Measurements from ENCODE around the gene CYTH3. TPM values are rescaled to one million over a fixed set of nuclear protein-coding genes. Genes with fewer than 3 reads are reported as not detected.
A peak's percentile ranks its signal among the peaks of the same experiment; 100 is the strongest.

Gene CYTH3
- total and polyA plus RNA-seq, 2 donors (not counting 3 experiments of a cell fraction or from before 2014, with no cell fraction given): 8.6 to 11.2 TPM

GRCh38 chr7:6251653-6252052 lies 20.8 kb downstream of the CYTH3 start:
- H3K27me3 ChIP-seq (ENCODE audit: control insufficient read depth in 2 of 2, insufficient read depth in 2 of 2, low read length in 2 of 2): no peaks in the 10 kb centered on the region
- dilution Hi-C loops (cut with MboI; ENCODE audit: extremely low pct_ligation_motif_present, low sequenced_read_pairs) (no loop called here), intact Hi-C loops (cut with micrococcal nuclease) (loop anchor here (1.0 to 5.0 kb wide), 4 partner anchors 21 to 91 kb away; partner anchors contain the start of gene CYTH3)
- H3K9me1 ChIP-seq (replicated peaks; ENCODE audit: control insufficient read depth, extremely low read depth, insufficient read depth, low read length): no peaks in the 10 kb centered on the region
- no peak for TF ChIP-seq POLR2A (IDR thresholded peaks at IDR 0.05; ENCODE audit: low read depth, low read length)
- no peak for TF ChIP-seq MAX (IDR thresholded peaks at IDR 0.05; ENCODE audit: insufficient read depth, insufficient read length)
- TF ChIP-seq POLR2AphosphoS5 (IDR thresholded peaks at IDR 0.05; ENCODE audit: insufficient read depth, low read depth, low read length): no peak
- no peak for TF ChIP-seq MYC (IDR thresholded peaks at IDR 0.05; ENCODE audit: low read depth, low read length)
- no peak for TF ChIP-seq CTCF (IDR thresholded peaks at IDR 0.05; ENCODE audit: extremely low read depth in 1 of 2, insufficient read depth in 1 of 2, low read depth in 1 of 2, low read length in 2 of 2)
- no peak for TF ChIP-seq FOS (IDR thresholded peaks at IDR 0.05; ENCODE audit: borderline replicate concordance, insufficient read depth, low read length)
- TF ChIP-seq JUN (IDR thresholded peaks at IDR 0.05; ENCODE audit: borderline replicate concordance, insufficient read depth, insufficient read length, low read depth): no peak
- no peak for TF ChIP-seq EZH2 (IDR thresholded peaks at IDR 0.05; ENCODE audit: borderline replicate concordance, low read depth, low read length, severe bottlenecking)
- no peak for TF ChIP-seq GATA2 (IDR thresholded peaks at IDR 0.05; ENCODE audit: insufficient read depth, insufficient read length, low read depth, low read length)
- no peaks in the 10 kb centered on the region for H3K9me3 ChIP-seq (replicated peaks; ENCODE audit: control insufficient read depth, insufficient read depth, low read length)
- POLR2A ChIA-PET: no interaction called here
- H3K27ac ChIP-seq (ENCODE audit: insufficient read depth, low read depth, low read length): peak overlapping the region; percentile 13
- no peaks in the 10 kb centered on the region for H3K79me2 ChIP-seq (ENCODE audit: control insufficient read depth, insufficient read depth, low read length)
- H4K20me1 ChIP-seq (replicated peaks; ENCODE audit: control insufficient read depth, extremely low read depth, insufficient read depth, low read length): no peaks in the 10 kb centered on the region
- CTCF ChIA-PET: interaction anchor here (0.9 to 1.3 kb wide), 2 partner anchors 24 to 50 kb away, joined by 3 to 4 read pairs; no protein-coding TSS in a partner anchor
- FAIRE-seq (no peak), DNase-seq (ENCODE audit: low read depth, low spot score) (no peak)
- BruUV-seq (replicated peaks): no TSS peak
- H3K4me2 ChIP-seq (ENCODE audit: insufficient read depth, low read length): peak overlapping the region; percentile 60
- no peak overlapping the region for H2AFZ ChIP-seq (ENCODE audit: low read depth, low read length)
- H3K36me3 ChIP-seq (ENCODE audit: control insufficient read depth in 2 of 2, extremely low read depth in 1 of 2, insufficient read depth in 2 of 2, low read length in 2 of 2): no peaks in the 10 kb centered on the region
- peaks cover 13% of the 10 kb centered on the region for H3K4me1 ChIP-seq (ENCODE audit: control insufficient read depth, extremely low read depth, insufficient read depth, low read length)
- H3K4me3 ChIP-seq (replicated peaks in 1 of 3; ENCODE audit: insufficient read depth in 1 of 3, low read depth in 1 of 3, low read length in 3 of 3): no peak overlapping the region
- H3K9ac ChIP-seq (replicated peaks; ENCODE audit: extremely low read depth, insufficient read depth, low read length): peak overlapping the region; percentile 44

All from endothelial cell of umbilical vein (primary cell).